ENCODE measurements around the gene SLC26A2.

- TF ChIP-seq POLR2A (IDR thresholded peaks at IDR 0.05; ENCODE audit: low read length) (no peak), GATA1 (IDR thresholded peaks at IDR 0.05; ENCODE audit: low read depth, low read length) (no peak)
These were observed 53.4 kb downstream of the SLC26A2 start for GRCh38 chr5:150013931-150014330.
